HG03025 (cell line): ENCODE data around the gene PPARG.
"Not testable (repeated sequence)": the region's sequence is repeated elsewhere in the genome, so short reads cannot be mapped to it uniquely, and the experiment has no call there.

Experiments used
- ATAC-seq: cut with Tn5 transposase; IDR thresholded peaks from one replicate; pipeline ENCODE4 v1.9.1; 2021; ENCODE audit warnings: mild to moderate bottlenecking, moderate library complexity; ENCODE audit not compliant: unreplicated experiment, low FRiP score

PPARG gene

DNA sequence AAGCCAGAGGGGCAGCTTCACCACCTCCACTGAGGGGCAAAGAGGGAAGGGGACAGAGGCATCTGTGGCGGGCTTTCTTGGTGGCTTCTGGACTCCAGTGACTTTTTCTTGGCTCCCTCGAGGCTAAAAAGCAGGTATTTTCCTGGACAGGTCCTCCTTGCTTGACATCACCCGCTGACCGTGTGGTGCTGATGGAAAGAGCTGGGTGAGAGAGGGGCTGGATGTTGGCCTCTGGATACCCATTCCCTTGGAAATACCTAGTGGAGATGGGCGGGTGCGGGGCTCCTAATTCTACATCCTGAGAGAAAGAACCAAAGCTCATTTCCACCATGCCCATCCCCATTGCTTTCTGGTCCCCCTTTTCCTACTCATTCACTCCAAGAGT is 148.3 kb downstream of the PPARG start:
- ATAC-seq: no peak

- ATAC-seq: no peak
Measured at GRCh38 chr3:12437861-12438260, 149.0 kb downstream of the PPARG start.

- ATAC-seq: no peak
Measured at GRCh38 chr3:12438318-12438717, 149.4 kb downstream of the PPARG start.

GRCh38 chr3:12439161-12439940 is 150.5 kb downstream of the PPARG start:
- ATAC-seq: no peak

- no peak for ATAC-seq
Measured at GRCh38 chr3:12440927-12441714, 152.3 kb downstream of the PPARG start.

- ATAC-seq: no peak
Measured at GRCh38 chr3:12442654-12443501, 154.0 kb downstream of the PPARG start.

GRCh38 chr3:12443781-12444522 is 155.1 kb downstream of the PPARG start:
- no peak for ATAC-seq

- ATAC-seq: no peak
Measured at GRCh38 chr3:12444582-12445471, 156.0 kb downstream of the PPARG start.

GRCh38 chr3:12445523-12446240 is 156.8 kb downstream of the PPARG start:
- no peak for ATAC-seq

DNA sequence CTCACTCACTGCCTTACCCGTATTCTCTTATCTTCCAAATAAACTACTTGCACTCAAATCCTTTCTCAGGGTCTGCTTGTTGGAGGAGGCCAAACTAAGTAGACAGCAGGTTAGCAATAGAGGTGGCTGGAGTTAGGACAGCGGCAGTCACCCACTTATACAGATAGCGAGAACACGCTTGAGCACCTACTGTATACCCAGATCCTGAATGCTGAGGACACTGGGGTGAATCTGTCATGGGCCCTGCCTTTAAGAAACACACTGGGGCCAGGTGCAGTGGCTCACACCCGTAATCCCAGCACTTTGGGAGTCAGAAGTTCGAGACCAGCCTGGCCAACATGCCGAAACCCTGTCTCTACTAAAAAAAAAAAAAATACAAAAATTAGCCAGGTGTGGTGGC is 157.4 kb downstream of the PPARG start:
- ATAC-seq: no peak

- no peak for ATAC-seq
Measured at GRCh38 chr3:12447075-12447474, 158.2 kb downstream of the PPARG start.

DNA sequence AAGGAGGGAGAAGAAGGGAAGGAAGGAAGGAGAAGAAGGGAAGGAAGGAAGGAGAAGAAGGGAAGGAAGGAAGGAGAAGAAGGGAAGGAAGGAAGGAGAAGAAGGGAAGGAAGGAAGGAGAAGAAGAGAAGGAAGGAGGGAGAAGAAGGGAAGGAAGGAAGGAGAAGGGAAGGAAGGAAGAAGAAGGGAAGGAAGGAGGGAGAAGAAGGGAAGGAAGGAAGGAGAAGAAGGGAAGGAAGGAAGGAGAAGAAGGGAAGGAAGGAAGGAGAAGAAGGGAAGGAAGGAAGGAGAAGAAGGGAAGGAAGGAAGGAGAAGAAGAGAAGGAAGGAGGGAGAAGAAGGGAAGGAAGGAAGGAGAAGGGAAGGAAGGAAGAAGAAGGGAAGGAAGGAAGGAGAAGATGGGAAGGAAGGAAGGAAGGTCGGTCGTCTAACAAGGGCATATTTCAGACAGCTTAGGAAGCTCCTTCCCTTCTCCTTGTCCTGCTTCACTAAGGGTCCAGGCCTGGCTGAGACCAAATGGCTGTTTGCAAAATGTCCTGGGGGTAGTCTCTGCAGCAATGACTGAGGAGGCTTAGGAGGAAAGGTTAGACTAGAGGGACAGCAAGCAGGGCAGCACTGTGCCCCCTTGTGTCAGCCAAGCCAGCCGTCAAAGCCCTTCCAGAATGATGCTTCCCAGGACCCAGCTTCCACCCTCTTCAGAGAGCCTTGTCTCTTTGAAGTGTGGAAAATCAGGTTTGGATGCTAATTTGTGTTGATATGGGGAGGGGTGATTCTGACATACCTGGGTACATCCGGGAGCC is 159.7 kb downstream of the PPARG start:
- ATAC-seq: not testable (repeated sequence)

DNA sequence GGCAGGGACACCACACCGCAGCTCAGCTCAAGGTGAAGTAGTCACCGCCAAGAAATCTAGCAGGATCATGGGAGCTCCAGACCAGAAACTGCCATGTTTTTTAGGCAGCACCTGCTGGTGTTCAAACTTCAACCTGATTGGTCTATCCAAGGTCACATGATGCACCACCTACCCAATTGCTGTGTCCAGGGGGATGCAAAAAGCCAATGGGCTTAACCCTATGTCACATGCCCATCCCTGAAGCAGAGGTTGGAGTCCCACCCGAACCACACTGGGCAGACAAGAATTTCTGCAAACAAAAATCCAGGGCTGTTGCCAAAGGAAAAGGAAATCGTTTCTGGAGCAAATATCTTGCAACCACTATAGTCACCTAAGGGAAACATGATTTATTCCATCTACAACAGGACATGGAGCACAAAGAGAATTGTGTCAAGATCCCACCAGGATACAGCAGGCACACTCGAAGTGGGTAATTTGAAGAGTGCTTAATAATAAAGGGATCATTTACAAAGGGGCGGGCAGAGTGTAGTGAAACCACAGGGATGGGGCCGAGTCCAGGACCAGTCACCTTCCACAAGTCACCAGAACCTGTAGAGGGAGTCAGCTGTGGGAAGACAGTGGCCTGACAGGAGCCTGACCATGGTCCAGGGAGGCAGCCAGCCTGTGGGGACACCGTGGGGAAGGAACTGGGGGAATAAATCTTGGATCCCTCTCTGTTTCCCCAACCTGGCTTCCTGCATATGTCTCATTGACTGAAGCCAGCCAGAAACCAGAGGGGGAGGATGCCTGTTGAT is 161.2 kb downstream of the PPARG start:
- no peak for ATAC-seq

- ATAC-seq: no peak
Measured at GRCh38 chr3:12451481-12451880, 162.6 kb downstream of the PPARG start.

DNA sequence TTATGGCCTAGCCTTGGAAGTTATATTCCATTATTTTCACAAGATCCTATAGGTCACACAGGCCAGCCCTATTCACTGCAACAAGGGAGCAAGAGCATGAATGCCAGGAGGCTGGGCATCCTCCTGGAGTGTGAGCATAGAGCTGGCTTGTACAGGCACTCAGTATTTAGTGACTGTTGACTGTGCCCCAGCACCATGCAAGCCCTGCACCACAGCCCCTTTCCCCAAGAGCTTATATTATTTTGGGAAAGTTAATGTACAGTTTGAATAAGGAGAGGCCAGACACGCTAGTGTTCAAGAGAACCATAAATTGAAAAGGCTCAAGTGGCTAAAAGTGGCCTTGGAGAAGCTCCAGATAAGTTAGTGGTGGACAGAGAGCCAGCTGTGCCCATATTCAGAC is 163.1 kb downstream of the PPARG start:
- ATAC-seq: no peak

- ATAC-seq: no peak
Measured at GRCh38 chr3:12452361-12453330, 163.8 kb downstream of the PPARG start.
